NOMO-1 treated with dmso at 0.1 percent for 144 hours (cell line): ENCODE measurements around the gene TSPAN9.

Source experiments
- DNase-seq: peaks from one replicate; lab custom pipeline; 2025; ENCODE audit not compliant: unreplicated experiment; lab: John Stamatoyannopoulos, UW

Gene TSPAN9

GRCh38 chr12:3184485-3184884 is 107.3 kb downstream of the TSPAN9 start:
- DNase-seq = no peak

- no peak for DNase-seq
These were observed 108.2 kb downstream of the TSPAN9 start for GRCh38 chr12:3185260-3185870.

- DNase-seq = no peak
These were observed 109.5 kb downstream of the TSPAN9 start for GRCh38 chr12:3186546-3187215.

- DNase-seq = no peak
These were observed 110.9 kb downstream of the TSPAN9 start for GRCh38 chr12:3187846-3188770.

GRCh38 chr12:3189282-3189681 is 112.1 kb downstream of the TSPAN9 start:
- no peak for DNase-seq

GRCh38 chr12:3190101-3190500 is 112.9 kb downstream of the TSPAN9 start:
- DNase-seq = no peak

- DNase-seq = no peak
These were observed 114.3 kb downstream of the TSPAN9 start for GRCh38 chr12:3191450-3191849.

GRCh38 chr12:3192221-3192620 is 115.0 kb downstream of the TSPAN9 start:
- no peak for DNase-seq

GRCh38 chr12:3193131-3193530 is 116.0 kb downstream of the TSPAN9 start:
- no peak for DNase-seq

GRCh38 chr12:3193755-3194154 is 116.6 kb downstream of the TSPAN9 start:
- no peak for DNase-seq

- no peak for DNase-seq
These were observed 118.2 kb downstream of the TSPAN9 start for GRCh38 chr12:3195337-3195736.

GRCh38 chr12:3195859-3196483 is 118.8 kb downstream of the TSPAN9 start:
- DNase-seq = no peak

GRCh38 chr12:3196488-3196887 is 119.3 kb downstream of the TSPAN9 start:
- DNase-seq = no peak

- DNase-seq = no peak
These were observed 120.1 kb downstream of the TSPAN9 start for GRCh38 chr12:3197131-3197818.

GRCh38 chr12:3199551-3200031 is 122.4 kb downstream of the TSPAN9 start:
- no peak for DNase-seq

- DNase-seq = no peak
These were observed 122.9 kb downstream of the TSPAN9 start for GRCh38 chr12:3200032-3200617.

- DNase-seq = no peak
These were observed 123.6 kb downstream of the TSPAN9 start for GRCh38 chr12:3200814-3201233.

- no peak for DNase-seq
These were observed 124.3 kb downstream of the TSPAN9 start for GRCh38 chr12:3201339-3202051.

- no peak for DNase-seq
These were observed 124.9 kb downstream of the TSPAN9 start for GRCh38 chr12:3202096-3202495.
